HG03575 (cell line): ENCODE data around the gene TRO.

Experiments used
- ATAC-seq: cut with Tn5 transposase; IDR thresholded peaks from one replicate; pipeline ENCODE4 v1.9.1; 2021; ENCODE audit not compliant: unreplicated experiment, insufficient number of reproducible peaks, low FRiP score; ENCODE audit errors: extremely low read depth

TRO gene

GRCh38 chrX:54920610-54921426 lies at the start of gene TRO:
Gene TRO, plus strand, starts transcription at chrX:54920824. Its CDS starts 1,423 bp downstream, at chrX:54922247.
- ATAC-seq, result no peak

- ATAC-seq, result no peak
Measured at GRCh38 chrX:54885740-54886139, 34.9 kb upstream of the TRO start.

- no peak for ATAC-seq
Measured at GRCh38 chrX:54891573-54891972, 29.1 kb upstream of the TRO start.

- no peak for ATAC-seq
Measured at GRCh38 chrX:54894159-54894558, 26.5 kb upstream of the TRO start.

- ATAC-seq, result no peak
Measured at GRCh38 chrX:54909941-54910340, 10.7 kb upstream of the TRO start.

GRCh38 chrX:54921427-54922021 lies 900 bp downstream of the TRO start:
- ATAC-seq, result no peak

- no peak for ATAC-seq
Measured at GRCh38 chrX:54922547-54922946, 1.9 kb downstream of the TRO start.

- no peak for ATAC-seq
Measured at GRCh38 chrX:54923376-54923775, 2.8 kb downstream of the TRO start.

GRCh38 chrX:54926978-54927377 lies 6.4 kb downstream of the TRO start:
- no peak for ATAC-seq

GRCh38 chrX:54928876-54929275 lies 8.3 kb downstream of the TRO start:
- ATAC-seq, result no peak

- ATAC-seq, result no peak
Measured at GRCh38 chrX:54930291-54931049, 9.8 kb downstream of the TRO start.

- no peak for ATAC-seq
Measured at GRCh38 chrX:54931107-54931506, 10.5 kb downstream of the TRO start.

- ATAC-seq, result no peak
Measured at GRCh38 chrX:54933150-54933826, 12.7 kb downstream of the TRO start.

GRCh38 chrX:54934058-54934457 lies 13.4 kb downstream of the TRO start:
- ATAC-seq, result no peak

- no peak for ATAC-seq
Measured at GRCh38 chrX:54934890-54935289, 14.3 kb downstream of the TRO start.

- no peak for ATAC-seq
Measured at GRCh38 chrX:54935306-54935705, 14.7 kb downstream of the TRO start.

GRCh38 chrX:54937416-54937815 lies 16.8 kb downstream of the TRO start:
- no peak for ATAC-seq

GRCh38 chrX:54944816-54945215 lies 24.2 kb downstream of the TRO start:
- no peak for ATAC-seq

GRCh38 chrX:54945224-54945623 lies 24.6 kb downstream of the TRO start:
- ATAC-seq, result no peak
